GM21526 (cell line): ENCODE data around the gene CHD1L.
A peak's percentile ranks its signal among the peaks of the same experiment; 100 is the strongest.
"Not testable (repeated sequence)": the region's sequence is repeated elsewhere in the genome, so short reads cannot be mapped to it uniquely, and the experiment has no call there.

Source experiments
- ATAC-seq: cut with Tn5 transposase; IDR thresholded peaks from one replicate; pipeline ENCODE4 v1.9.1; 2021; ENCODE audit warnings: moderate library complexity; ENCODE audit not compliant: unreplicated experiment, low FRiP score

The CHD1L gene

DNA sequence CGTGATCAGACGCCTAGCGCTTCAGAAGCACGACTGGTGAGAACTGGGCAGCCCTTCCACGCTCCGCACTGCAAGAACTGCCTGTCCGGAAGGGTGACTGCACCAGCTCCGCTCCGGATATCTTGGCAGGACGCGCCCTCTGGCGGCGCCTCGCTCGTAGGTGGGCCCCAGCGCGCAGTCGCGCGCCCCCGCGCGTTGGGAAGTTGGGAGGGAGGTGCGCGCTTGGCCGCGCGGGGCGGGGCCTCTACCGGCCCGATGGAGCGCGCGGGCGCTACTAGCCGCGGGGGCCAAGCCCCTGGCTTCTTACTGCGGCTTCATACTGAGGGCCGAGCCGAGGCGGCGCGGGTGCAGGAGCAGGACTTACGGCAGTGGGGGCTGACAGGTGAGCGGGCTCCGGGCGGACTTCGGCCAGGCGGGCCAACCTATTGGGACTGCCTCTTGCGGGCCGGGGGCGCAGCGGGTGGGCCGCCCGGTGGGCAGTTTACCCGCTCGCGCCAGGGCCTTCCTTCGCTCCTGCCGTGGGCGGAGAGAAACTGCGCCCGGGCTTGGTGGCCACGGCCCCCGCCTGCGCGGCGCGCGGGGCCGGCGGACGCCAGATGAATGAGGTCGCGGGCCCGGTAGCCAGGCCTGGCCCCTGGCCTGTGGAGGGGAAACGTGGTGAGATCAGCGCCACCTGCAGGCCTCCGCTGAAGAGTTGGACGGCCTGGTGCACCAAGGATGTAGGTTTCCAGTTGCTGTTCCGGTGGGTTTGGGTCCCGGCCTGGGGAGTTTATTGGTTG is at the start of gene CHD1L:
TSS of gene CHD1L (plus strand) at position 236 of the 779 bp plus-strand sequence. CDS start at position 256, 20 bp downstream.
- peak; percentile 84 for ATAC-seq

DNA sequence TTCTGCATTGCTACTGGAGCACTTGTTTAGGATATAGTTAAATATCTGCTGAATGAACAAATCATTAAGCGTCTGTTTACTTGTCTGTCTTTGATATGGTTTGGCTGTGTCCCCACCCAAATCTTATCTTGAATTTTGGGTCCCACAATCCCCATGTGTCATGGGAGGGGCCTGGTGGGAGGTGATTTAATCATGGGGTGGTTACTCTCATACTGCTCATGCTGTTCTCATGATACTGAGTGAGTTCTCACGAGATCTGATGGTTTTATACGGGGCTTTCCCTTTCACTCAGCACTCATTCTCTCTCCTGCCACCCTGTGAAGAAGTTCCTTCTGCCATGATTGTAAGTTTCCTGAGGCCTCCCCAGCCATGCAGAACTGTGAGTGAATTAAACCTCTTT is 45.2 kb upstream of the CHD1L start:
- ATAC-seq: not testable (repeated sequence)

DNA sequence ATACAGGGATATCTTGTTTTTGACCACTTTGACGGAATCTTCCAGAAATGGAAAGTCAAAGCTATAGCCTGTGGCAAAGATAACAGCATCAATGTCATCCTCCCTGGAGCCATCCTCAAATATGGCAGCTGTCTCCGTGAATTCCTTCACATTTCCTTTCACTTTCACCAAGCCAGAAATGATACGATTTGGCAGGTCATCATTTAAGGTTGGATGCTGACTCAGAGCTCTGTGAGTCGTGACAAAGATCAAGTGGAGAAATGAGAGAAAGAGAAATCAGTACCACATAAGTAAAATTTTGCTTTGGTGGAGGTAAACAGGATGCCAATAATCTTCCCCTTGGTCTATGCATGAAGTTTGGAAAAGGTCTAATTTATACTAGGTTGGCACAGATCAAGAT is 41.2 kb upstream of the CHD1L start:
- no peak for ATAC-seq

DNA sequence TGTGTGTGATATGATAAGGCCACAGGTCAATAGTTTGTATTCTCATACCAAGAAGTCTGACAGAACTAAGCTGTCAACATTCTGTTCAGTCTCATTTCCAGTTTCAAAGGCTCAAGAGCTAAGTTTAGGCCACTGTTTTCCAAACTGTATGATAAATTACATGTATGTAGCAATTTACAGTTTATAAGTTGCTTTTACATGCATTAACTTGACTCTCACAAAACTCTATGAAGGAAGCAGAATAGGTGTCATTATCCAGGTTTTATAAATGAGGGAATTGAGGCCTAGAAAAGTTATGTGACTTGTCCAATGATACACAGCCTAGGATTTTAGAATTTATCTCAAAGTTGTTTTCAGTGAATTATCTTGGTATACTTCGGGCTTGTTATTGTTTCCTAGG is 40.7 kb upstream of the CHD1L start:
- no peak for ATAC-seq

DNA sequence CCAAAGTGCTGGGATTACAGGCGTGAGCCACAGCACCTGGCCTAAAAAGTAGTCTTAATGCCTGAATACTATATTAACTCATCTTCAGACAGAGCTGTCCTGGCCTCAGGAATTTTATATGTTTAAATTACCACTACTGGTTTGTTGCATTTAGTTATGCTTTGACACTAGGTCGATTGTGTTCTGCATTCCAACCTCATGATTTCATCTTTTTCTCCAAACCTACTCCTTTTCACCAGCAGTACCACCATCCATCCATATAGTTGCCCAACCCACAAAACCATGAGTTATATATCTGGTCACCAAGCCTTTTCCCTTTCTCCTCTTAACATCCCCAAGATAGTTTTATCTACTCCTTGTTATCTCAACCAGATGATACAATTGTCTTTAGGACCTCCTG is 39.9 kb upstream of the CHD1L start:
- ATAC-seq: no peak

DNA sequence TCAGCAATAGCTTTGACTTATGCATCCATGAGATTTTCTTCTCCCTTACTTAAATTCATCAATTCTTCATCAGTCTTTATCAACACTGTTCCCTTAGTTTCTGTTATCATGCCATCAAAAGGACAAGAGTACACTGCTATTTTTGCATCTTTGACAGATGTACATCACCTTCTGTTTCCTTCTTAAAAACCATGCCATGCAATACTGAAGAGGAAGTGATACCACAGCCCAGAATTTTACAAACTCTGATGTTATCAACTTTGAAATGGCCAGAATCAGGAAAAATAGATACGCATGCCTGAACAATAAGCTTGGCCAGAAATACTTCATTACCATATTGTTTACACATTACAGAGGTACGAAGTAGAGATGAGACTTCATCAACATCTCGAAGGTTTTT is 38.4 kb upstream of the CHD1L start:
- no peak for ATAC-seq

DNA sequence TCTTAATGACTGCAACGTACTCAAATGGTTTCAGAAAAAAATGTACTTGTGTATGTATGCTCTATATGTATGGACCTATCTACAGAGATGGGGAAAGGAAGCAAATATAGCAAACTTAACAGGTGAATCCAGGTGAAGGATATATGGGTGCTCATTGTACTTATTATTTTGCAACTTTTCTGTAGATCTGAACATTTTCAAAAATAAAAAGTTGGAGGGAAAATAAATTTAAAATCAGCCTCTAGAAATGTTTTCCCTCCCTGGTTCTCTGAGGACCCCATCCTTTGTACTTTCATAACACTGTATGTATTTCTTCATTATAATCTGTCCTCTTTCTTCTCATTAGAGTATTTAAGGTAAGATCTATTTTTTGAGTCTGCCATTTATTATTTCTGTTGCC is 35.3 kb upstream of the CHD1L start:
- no peak for ATAC-seq

DNA sequence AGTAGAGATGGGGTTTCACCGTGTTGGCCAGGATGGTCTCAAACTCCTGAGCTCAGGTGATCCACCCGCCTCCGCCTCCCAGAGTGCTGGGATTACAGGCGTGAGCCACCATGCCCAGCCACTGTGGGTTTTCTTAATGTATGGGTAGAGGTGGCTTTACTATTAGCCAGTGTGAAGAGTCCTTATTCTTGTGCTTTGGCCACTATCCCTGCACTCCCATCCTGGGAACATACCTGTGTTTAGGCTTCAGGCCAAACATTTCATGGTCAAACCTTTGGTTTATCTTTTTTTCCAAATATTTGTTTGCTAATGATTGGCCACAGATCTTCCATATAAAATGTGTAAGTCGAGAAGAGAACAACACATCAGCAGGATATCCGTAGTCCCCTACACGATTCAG is 33.9 kb upstream of the CHD1L start:
- ATAC-seq: no peak

DNA sequence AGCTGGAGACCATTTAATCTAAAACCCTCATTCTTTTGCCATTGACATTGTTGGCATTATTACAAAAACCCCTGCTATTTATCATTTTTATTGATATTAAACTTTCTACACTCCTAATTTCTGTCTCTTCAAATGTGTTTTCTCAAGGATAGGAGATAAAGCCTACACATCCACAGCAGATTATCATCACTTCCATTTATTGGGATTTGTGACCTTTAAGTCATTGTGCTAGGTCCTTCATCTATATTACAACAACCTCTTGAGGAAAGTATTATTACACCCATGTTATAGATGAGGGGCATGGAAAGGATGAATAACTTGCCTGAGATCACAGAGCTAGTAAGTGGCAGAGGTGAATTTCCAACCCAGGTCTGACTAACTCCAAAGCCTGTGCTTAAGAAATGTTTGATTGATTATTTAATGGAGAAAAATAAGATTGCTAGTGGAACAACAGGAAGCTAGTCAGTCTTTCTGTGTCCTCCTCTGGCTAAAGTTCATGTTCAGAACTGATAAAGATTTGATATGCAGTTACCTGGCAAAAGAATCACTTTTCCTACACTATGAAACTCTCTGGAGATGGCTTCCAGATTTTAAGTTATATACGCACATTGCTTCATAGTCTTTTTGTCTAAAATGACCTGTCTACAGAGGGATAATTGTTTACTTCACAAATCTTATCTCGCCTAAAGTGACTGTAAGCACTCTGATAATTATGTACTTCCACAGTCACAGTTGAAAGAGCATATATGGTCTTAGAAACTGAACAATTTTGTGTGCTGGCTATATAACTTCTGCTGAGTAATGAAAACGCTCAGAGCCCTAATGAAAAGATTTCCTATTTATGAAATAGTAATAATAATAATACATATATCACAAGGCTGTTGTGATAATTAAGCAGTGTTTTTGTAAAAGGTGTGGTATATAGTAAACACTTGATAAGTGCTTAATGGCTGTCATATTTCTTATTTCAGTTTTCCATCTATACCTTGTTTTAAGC is 32.4 kb upstream of the CHD1L start:
- ATAC-seq: no peak

DNA sequence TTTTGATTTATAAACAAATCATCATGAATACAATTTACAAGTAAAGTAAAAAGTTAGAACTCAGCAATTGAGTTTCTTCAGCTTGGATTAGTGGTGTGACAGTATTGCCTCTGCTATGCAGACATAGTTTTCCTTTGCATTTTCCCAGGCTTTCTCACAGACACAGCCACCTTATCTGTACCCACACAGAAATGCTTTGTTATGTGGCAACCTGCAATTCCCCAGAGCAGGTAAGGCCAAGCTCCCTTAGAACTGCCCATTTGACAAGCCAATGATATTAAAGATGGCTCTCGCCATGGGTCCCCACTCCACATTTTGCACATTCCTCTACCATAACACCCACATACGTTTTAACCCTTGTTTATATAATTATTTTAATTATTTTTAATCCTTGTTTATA is 31.5 kb upstream of the CHD1L start:
- ATAC-seq: no peak

DNA sequence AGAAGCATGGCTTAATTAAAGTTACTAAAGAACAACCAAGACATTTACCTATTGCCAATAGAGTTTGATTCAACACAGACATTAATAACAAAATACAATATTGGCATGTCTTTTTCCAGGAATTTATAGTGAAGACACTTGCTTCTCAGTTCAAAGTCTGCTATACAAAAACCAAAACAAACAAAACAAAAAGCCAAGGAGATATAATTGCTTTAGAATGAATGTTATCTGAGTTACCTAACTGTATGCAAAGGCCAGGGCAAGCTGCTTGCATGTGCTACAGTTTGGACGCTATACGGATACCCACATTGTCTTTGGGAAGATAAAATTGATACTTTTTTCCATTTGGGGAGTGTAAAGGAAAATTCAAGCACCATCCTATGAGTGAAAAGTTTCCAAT is 30.9 kb upstream of the CHD1L start:
- ATAC-seq: no peak

DNA sequence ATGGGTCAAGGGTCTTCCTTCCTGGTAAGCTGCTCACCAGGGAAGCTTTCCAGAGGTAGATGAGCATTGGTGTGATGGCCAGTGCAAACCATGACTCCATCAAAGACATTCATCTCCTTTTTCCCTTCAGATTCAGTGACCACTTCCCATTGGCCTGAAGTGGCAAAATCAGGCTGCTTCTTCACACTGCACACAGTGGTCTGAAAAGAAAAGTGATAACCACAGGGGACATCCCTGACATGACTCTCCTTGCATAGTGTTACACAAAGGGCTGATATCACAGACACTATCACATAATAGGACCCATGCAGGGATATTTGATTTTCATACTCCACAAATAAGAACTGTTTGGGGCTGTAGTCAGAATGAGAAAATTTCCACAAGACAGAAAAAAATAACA is 29.2 kb upstream of the CHD1L start:
- ATAC-seq: no peak

DNA sequence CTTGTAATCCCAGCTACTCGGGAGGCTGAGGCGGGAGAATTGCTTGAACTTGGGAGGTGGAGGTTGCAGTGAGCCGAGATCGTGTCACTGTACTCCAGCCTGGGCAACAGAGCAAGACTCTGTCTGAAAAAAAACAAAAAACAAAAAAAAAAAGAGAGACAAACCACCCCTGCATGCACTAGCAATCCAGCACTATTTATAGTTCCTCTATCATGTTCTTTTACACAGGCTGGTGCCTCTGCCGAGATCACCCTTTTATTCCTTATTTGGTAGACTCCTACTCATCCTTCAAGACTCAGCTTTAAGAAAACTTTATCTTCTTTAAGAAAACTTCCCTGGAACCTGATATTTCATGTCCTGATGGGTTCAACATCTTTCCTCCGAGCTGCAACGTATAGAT is 28.2 kb upstream of the CHD1L start:
- no peak for ATAC-seq

DNA sequence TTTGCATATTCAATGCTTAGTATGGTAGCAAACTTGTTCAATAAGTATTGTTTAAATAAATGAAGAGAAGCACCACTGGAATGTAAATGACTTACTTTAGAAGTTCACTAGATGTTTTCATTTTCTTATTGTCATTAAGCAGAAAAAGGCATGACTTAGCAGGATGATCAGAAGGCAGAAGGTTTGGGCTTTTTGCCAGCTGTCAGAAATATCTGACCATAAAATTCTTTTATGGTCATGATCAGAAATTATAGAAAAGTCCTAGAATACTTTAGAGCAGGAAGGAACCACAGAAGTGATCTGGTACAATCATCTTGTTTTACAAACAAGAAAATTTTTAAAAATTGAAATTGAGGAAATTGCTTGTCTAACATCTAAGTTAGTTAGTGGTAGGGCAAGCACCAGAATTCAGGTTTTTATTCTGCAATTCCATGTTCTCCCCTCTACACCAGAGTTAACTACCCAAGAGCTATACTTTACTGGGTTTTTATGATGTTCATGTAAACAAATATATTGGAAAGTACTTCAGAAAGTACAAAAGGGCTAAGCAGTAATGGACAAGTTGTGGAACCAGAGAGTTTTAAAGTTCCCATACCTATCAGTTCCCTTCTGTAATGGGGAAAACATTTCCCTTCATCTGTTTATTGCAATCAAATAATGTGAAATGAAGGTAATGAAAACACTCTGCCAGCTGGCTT is 27.5 kb upstream of the CHD1L start:
- no peak for ATAC-seq

DNA sequence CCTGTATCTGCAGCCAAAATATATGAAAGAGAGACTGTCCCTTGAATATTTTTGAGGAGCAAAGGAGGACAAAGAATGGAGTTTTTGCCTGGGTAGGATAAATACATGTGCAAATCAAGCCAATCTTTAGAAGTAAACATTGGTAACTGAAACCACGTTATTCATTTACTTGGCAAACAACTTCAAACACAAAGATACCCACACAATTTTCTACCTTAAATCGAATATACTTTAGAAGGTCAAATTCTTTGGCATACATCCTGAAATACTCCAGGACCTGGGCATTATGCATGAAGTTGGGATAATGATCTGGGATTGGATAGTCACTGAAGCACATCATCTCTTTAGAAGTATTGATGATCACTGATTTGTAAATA is 27.0 kb upstream of the CHD1L start:
- no peak for ATAC-seq

DNA sequence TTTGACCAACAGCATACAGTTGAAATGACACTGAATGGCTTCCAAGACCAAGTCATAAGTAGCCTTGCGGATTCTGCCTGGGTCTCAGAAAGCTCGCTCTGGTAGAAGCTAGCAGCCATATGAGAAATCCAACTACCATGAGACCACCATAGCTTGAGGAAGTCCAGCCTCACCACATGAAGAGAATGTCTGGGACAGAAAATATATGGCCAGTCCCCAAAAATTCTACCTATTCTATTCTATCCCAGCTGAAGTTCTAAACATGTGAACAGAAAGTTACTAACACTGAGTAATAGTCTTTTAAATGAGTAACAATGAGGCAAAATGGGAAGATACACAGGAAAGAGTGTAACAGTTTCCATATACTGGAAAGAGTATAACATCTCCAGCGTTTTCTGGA is 26.4 kb upstream of the CHD1L start:
- no peak for ATAC-seq

DNA sequence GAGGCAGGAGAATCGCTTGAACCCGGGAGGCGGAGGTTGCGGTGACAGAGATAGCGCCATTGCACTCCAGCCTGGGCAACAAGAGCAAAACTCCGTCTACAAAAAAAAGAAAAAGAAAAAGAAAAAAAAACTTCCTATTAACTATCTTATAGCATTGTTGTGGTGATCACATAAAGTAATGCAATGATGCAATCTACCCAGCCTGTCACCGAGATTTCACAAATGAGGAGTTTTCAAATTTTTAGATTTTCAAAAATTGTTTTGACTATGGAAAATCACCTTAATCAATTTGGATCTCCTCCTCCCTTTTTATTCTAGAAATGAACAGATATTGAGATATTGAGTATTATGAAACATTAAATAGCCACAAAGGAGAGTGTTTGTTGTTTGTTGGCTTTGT is 25.3 kb upstream of the CHD1L start:
- ATAC-seq: no peak

DNA sequence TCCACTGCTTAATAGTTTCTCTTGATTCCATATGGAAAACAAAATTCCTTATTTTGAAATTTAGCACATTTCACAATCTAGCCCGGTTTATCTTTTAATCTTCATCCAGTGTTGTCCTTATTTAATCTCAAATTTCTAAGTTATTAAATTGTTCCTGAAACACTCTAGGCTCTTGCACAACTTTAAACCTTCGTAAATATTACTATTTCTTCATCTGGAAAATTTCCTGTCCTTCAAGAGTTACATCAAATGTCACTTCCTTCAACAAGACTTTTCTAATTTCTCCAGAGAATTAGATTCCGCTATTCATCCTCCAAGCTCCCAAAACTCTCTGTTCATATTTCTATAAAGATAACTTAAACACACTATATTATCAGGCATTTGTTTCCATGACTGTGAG is 23.9 kb upstream of the CHD1L start:
- ATAC-seq: no peak

DNA sequence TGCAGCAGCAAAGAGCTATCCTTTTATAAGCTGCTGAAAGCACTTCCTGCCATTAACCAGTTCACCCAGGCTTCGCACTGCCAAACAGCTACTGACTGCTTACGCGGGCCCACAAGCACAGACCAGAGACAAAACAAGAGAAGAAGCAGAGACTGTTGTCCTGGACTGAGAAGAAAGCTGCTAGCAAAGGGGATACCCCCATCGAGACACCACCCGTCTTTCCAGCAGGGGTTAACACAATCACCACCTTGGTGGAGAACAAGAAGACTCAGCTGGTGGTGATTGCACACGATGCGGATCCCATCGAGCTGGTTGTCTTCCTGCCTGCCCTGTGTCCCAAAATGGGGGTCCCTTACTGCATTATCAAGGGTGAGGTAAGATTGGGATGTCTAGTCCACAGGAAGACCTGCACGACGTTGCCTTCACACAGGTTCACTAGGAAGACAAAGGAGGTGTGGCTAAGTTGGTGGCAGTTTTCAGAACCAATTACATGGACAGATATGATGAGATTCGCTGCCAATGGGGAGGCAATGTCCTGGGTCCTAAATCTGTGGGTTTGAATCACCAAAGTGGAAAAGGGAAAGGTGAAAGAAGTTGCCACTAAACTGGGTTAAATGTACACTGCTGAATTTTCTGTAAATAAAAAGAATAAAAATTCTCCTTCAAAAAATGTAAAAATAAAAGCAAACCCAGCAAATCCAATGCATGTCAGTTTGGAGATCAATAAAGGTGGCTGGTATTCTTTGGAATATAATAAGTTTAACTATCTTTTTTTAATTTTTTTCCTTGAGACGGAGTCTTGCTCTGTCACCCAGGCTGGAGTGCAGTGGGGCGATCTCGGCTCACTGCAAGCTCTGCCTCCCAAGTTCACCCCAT is 18.5 kb upstream of the CHD1L start:
- no peak for ATAC-seq

DNA sequence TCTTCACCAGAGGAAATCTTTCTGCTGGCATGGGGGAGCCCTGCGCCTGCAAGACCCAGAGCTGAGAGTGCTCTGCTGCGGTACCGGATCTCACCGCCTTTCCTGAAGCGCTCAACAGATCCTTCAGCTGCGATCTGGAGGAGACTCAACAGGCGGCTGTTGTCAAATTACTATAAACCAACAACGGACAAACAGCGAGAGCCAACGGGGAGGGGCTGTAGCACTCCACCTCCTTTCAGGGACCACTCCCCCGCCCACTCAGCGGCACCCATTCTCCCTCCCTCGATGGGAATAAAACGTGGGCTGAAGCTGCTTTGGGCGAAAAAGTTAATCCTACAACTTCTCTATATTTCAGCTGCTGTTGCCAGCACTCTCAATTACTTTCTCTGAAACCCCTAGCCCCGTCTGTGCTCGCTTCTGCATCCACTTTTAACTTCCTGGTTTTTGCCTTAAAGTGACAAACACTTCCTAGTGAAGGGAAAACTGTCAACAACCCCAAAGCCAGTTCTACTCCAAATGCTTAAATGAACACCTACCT is 17.2 kb upstream of the CHD1L start, which contains the start of gene FMO5:
TSS of gene FMO5 (minus strand) at position 147 of the 538 bp plus-strand sequence. CDS start 310 bp downstream, outside the sequence.
- ATAC-seq: peak; percentile 75
